GM23338 (cell line): ENCODE results near the gene MT2A. TPM values are rescaled to one million over a fixed set of nuclear protein-coding genes. Genes with fewer than 3 reads are reported as not detected.
A peak's percentile ranks its signal among the peaks of the same experiment; 100 is the strongest.

Experiments used
- ATAC-seq: fragments of 200-7000 bp; cut with Tn5 transposase; 3 replicates; pipeline ENCODE4 v1.9.1; 2020
- DNase-seq: peaks from one replicate; pipeline ENCODE4 v3.0.0-alpha.2; 2015; ENCODE audit warnings: low spot score
- H2AFZ ChIP-seq: fragments of 200-600 bp; sonication (generic); 2 replicates; pipeline ENCODE4 v1.8.0; 2016; ENCODE audit warnings: antibody characterized with exemption, mild to moderate bottlenecking, moderate library complexity
- H3F3A ChIP-seq: fragments of 200-600 bp; sonication (generic); replicated peaks from 2 replicates; pipeline ENCODE4 v1.8.0; 2017; ENCODE audit warnings: antibody characterized with exemption, mixed run types, low read depth
- H3K27ac ChIP-seq: fragments of 200-600 bp; sonication (generic); 2 replicates; pipeline ENCODE4 v1.6.1; 2016; ENCODE audit warnings: low read depth
- H3K27me3 ChIP-seq: fragments of 200-600 bp; sonication (generic); 2 replicates; pipeline ENCODE4 v1.8.0; 2016; ENCODE audit warnings: mild to moderate bottlenecking, mixed run types, moderate library complexity; ENCODE audit not compliant: insufficient read depth
- H3K36me3 ChIP-seq: fragments of 200-600 bp; sonication (generic); 2 replicates; pipeline ENCODE4 v1.8.0; 2016; ENCODE audit warnings: mild to moderate bottlenecking; ENCODE audit not compliant: insufficient read depth
- H3K4me1 ChIP-seq: fragments of 200-600 bp; sonication (generic); 2 replicates; pipeline ENCODE4 v1.8.0; 2016; ENCODE audit warnings: mild to moderate bottlenecking, moderate library complexity; ENCODE audit not compliant: insufficient read depth
- H3K4me2 ChIP-seq: fragments of 200-600 bp; sonication (generic); 2 replicates; pipeline ENCODE4 v1.7.1; 2017; ENCODE audit warnings: mixed run types
- H3K4me3 ChIP-seq: fragments of 200-600 bp; sonication (generic); 2 replicates; pipeline ENCODE4 v1.6.1; 2016; ENCODE audit warnings: mixed run types
- H3K79me2 ChIP-seq: fragments of 200-600 bp; sonication (generic); replicated peaks from 2 replicates; pipeline ENCODE4 v1.8.0; 2017; ENCODE audit warnings: mild to moderate bottlenecking; ENCODE audit not compliant: insufficient read depth
- H3K9me2 ChIP-seq: fragments of 200-600 bp; sonication (generic); 2 replicates; pipeline ENCODE4 v1.8.0; 2017; ENCODE audit not compliant: insufficient read depth
- H4K20me1 ChIP-seq: fragments of 200-600 bp; sonication (generic); replicated peaks from 2 replicates; pipeline ENCODE4 v1.8.0; 2017; ENCODE audit warnings: mild to moderate bottlenecking; ENCODE audit not compliant: insufficient read depth
- H3K27ac Mint-ChIP-seq: 2 replicates; pipeline ENCODE4 v1.8.0; 2020; ENCODE audit warnings: inconsistent platforms, mild to moderate bottlenecking, moderate library complexity, mixed read lengths
- H3K27me3 Mint-ChIP-seq: 3 replicates; pipeline ENCODE4 v1.8.0; 2022; ENCODE audit warnings: low read depth, mild to moderate bottlenecking, moderate library complexity, mixed read lengths, inconsistent platforms; ENCODE audit not compliant: insufficient read depth, poor library complexity
- H3K36me3 Mint-ChIP-seq: 3 replicates; pipeline ENCODE4 v1.8.0; 2021; ENCODE audit warnings: low read depth, mild to moderate bottlenecking, inconsistent platforms, moderate library complexity, mixed read lengths
- H3K4me1 Mint-ChIP-seq: 3 replicates; pipeline ENCODE4 v1.8.0; 2020; ENCODE audit warnings: mild to moderate bottlenecking, inconsistent platforms, mixed read lengths
- H3K4me3 Mint-ChIP-seq: 3 replicates; pipeline ENCODE4 v1.8.0; 2021; ENCODE audit warnings: moderate library complexity, mild to moderate bottlenecking, inconsistent platforms, mixed read lengths
- H3K9me3 Mint-ChIP-seq: 3 replicates; pipeline ENCODE4 v1.8.0; 2020; ENCODE audit warnings: moderate library complexity, mild to moderate bottlenecking, inconsistent platforms, mixed read lengths
- CREB1 ChIP-seq: fragments of 250-450 bp; sonication (Bioruptor Pico); IDR thresholded peaks from 2 replicates; pipeline ENCODE4 v1.5.0; 2020; ENCODE audit warnings: low read depth, mild to moderate bottlenecking, moderate library complexity
- CTCF ChIP-seq, 2 experiments: fragments of 200-600 bp in 1 of 2; sonication (generic) in 1 of 2; conservative IDR thresholded peaks; 2 replicates each; pipeline versions ENCODE4 v1.5.1 to v1.6.1; 2016 to 2017; ENCODE audit warnings: antibody characterized with exemption in 2 of 2, low read depth in 2 of 2, mild to moderate bottlenecking in 2 of 2, moderate library complexity in 1 of 2
- EZH2 ChIP-seq: fragments of 200-600 bp; sonication (generic); IDR thresholded peaks from one replicate; pipeline ENCODE4 v1.8.0; 2017; ENCODE audit warnings: antibody characterized with exemption, mild to moderate bottlenecking, low read depth; ENCODE audit not compliant: unreplicated experiment
- JUNB ChIP-seq: IDR thresholded peaks from one replicate; pipeline ENCODE4 v1.6.1; 2016; ENCODE audit warnings: antibody characterized with exemption; ENCODE audit not compliant: unreplicated experiment
- POLR2AphosphoS5 ChIP-seq: IDR thresholded peaks from 2 replicates; pipeline ENCODE4 v1.6.1; 2016; ENCODE audit warnings: antibody characterized with exemption, low read depth
- STAT1 ChIP-seq: IDR thresholded peaks from one replicate; pipeline ENCODE4 v1.6.1; 2016; ENCODE audit warnings: antibody characterized with exemption; ENCODE audit not compliant: unreplicated experiment
- ZNF331 ChIP-seq: fragments of 250-450 bp; sonication (Bioruptor Pico); IDR thresholded peaks from 2 replicates; pipeline ENCODE4 v1.5.0; 2020; ENCODE audit warnings: low read depth, mild to moderate bottlenecking, moderate library complexity
- polyA plus RNA-seq: library from polyadenylated mRNA; unstranded; fragments of >200 nt; fragmentation: Nextera tagmentation; extraction: Ambion mirVana; gene quantifications from 2 replicates; pipeline ENCODE4 v1.2.1, GENCODE V29; 2016
- total RNA-seq: library from RNA; depleted of rRNA; stranded (reverse); fragments of >200 nt; shearing (Covaris generic); gene quantifications from 2 replicates; pipeline ENCODE4 v1.2.3, GENCODE V29; 2014

MT2A gene
- total and polyA plus RNA-seq, 2 experiments from 2014 or later: 13.9 to 243 TPM

- H3K27ac ChIP-seq: no peak within 1 kb of the TSS
- Mint-ChIP-seq H3K4me3 (peak within 1 kb of the TSS; percentile 74), H3K27me3 (peaks cover 53% of the 10 kb centered on the region), H3K9me3 (no peaks in the 10 kb centered on the region), H3K36me3 (no peaks in the 10 kb centered on the region), H3K4me1 (peaks cover 10% of the 10 kb centered on the region), H3K27ac (no peak within 1 kb of the TSS)
- H2AFZ ChIP-seq: peak within 1 kb of the TSS; percentile 99
- peak within 1 kb of the TSS; percentile 71 for H3K4me3 ChIP-seq
- no peaks in the 10 kb centered on the region for H3K36me3 ChIP-seq
- H4K20me1 ChIP-seq: no peaks in the 10 kb centered on the region
- peak; percentile 87 for DNase-seq
- no peaks in the 10 kb centered on the region for H3F3A ChIP-seq
- TF ChIP-seq EZH2: peak; percentile 17
- TF ChIP-seq ZNF331 (CRISPR knock-in tag): no peak
- TF ChIP-seq CTCF (conservative IDR thresholded peaks at IDR 0.05; ENCODE audit: low read depth in 2 of 2): peak in 1 of 2 experiments; percentile 17; a peak in 1 of 4 replicates
- H3K27me3 ChIP-seq: peaks cover 72% of the 10 kb centered on the region
- no peaks in the 10 kb centered on the region for H3K79me2 ChIP-seq
- no peaks in the 10 kb centered on the region for H3K9me2 ChIP-seq
- peak; percentile 93 for ATAC-seq
- no peaks in the 10 kb centered on the region for H3K4me1 ChIP-seq
- H3K4me2 ChIP-seq: peak within 1 kb of the TSS; percentile 96
These were observed 19.0 kb upstream of the MT2A start, which contains the start of gene MT3 for GRCh38 chr16:56589141-56590039. TSS of gene MT3 (plus strand) at chr16:56589528. CDS start at chr16:56589591, 63 bp downstream.

- DNase-seq (no peak), ATAC-seq (no peak)
- Histone ChIP-seq H3K4me1 (no peaks in the 10 kb centered on the region), H3K36me3 (no peaks in the 10 kb centered on the region), H2AFZ (no peak overlapping the region), H3K9me2 (no peaks in the 10 kb centered on the region), H4K20me1 (no peaks in the 10 kb centered on the region), H3F3A (no peaks in the 10 kb centered on the region), H3K79me2 (no peaks in the 10 kb centered on the region), H3K4me2 (no peak overlapping the region), H3K27ac (no peak overlapping the region), H3K27me3 (peaks cover 73% of the 10 kb centered on the region), H3K4me3 (no peak overlapping the region)
- H3K27me3 Mint-ChIP-seq: peaks cover 57% of the 10 kb centered on the region
- H3K4me3 Mint-ChIP-seq: no peak overlapping the region
- H3K9me3 Mint-ChIP-seq: no peaks in the 10 kb centered on the region
- H3K4me1 Mint-ChIP-seq: peaks cover 10% of the 10 kb centered on the region
- TF ChIP-seq ZNF331 (CRISPR knock-in tag): no peak
- TF ChIP-seq POLR2AphosphoS5: no peak
- no peak for TF ChIP-seq CREB1 (CRISPR knock-in tag)
- TF ChIP-seq STAT1: no peak
- TF ChIP-seq JUNB: no peak
- no peaks in the 10 kb centered on the region for H3K36me3 Mint-ChIP-seq
- no peak overlapping the region for H3K27ac Mint-ChIP-seq
These were observed 16.9 kb upstream of the MT2A start for GRCh38 chr16:56591377-56592060.
